H9 (cell line): Measurements from ENCODE around the gene FLOT2. TPM values are rescaled to one million over a fixed set of nuclear protein-coding genes. Genes with fewer than 3 reads are reported as not detected.

Experiments used
- DNase-seq: peaks from one replicate; pipeline ENCODE4 v3.0.0-alpha.2; 2017
- H2AFZ ChIP-seq: one replicate; pipeline ENCODE4 v1.6.1; 2013; ENCODE audit warnings: mild to moderate bottlenecking, low read length, control low read depth, moderate library complexity
- H2AK5ac ChIP-seq: 2 replicates; pipeline ENCODE4 v1.6.1; 2013; ENCODE audit warnings: low read length, control low read depth, mixed read lengths; ENCODE audit not compliant: insufficient read length
- H2BK120ac ChIP-seq: one replicate; pipeline ENCODE4 v1.6.1; 2013; ENCODE audit warnings: low read depth, mild to moderate bottlenecking, low read length, control low read depth, inconsistent platforms; ENCODE audit not compliant: poor library complexity, severe bottlenecking
- H2BK12ac ChIP-seq: 2 replicates; pipeline ENCODE4 v1.6.1; 2013; ENCODE audit warnings: low read length, control low read depth, mixed read lengths, low read depth; ENCODE audit not compliant: insufficient read length
- H2BK15ac ChIP-seq: 2 replicates; pipeline ENCODE4 v1.6.1; 2013; ENCODE audit warnings: low read depth, low read length, control low read depth
- H2BK20ac ChIP-seq: one replicate; pipeline ENCODE4 v1.6.1; 2013; ENCODE audit warnings: low read depth, mild to moderate bottlenecking, low read length, control low read depth, inconsistent platforms; ENCODE audit not compliant: poor library complexity, severe bottlenecking
- H2BK5ac ChIP-seq: 2 replicates; pipeline ENCODE4 v1.6.1; 2013; ENCODE audit warnings: low read length, control low read depth, mixed read lengths; ENCODE audit not compliant: insufficient read length
- H3K14ac ChIP-seq: 2 replicates; pipeline ENCODE4 v1.6.1; 2013; ENCODE audit warnings: low read length, control low read depth; ENCODE audit not compliant: insufficient read depth
- H3K18ac ChIP-seq: 2 replicates; pipeline ENCODE4 v1.6.1; 2013; ENCODE audit warnings: low read depth, mild to moderate bottlenecking, mixed read lengths, low read length, control low read depth; ENCODE audit not compliant: insufficient read length
- H3K23ac ChIP-seq: 2 replicates; pipeline ENCODE4 v1.6.1; 2013; ENCODE audit warnings: low read length, control low read depth, mixed read lengths, low read depth; ENCODE audit not compliant: insufficient read length
- H3K23me2 ChIP-seq: 2 replicates; pipeline ENCODE4 v1.6.1; 2013; ENCODE audit warnings: low read depth, mild to moderate bottlenecking, mixed read lengths, low read length, control low read depth; ENCODE audit not compliant: insufficient read length, poor library complexity, severe bottlenecking
- H3K27ac ChIP-seq: 2 replicates; pipeline ENCODE4 v1.5.1; 2013; ENCODE audit warnings: low read length, control low read depth, mixed read lengths, low read depth; ENCODE audit not compliant: insufficient read length
- H3K27me3 ChIP-seq: 2 replicates; pipeline ENCODE4 v1.6.1; 2013; ENCODE audit warnings: low read length, control low read depth, inconsistent platforms; ENCODE audit not compliant: insufficient read depth
- H3K4ac ChIP-seq: 2 replicates; pipeline ENCODE4 v1.6.1; 2013; ENCODE audit warnings: low read depth, mild to moderate bottlenecking, control low read depth, inconsistent platforms, low read length, moderate library complexity
- H3K4me1 ChIP-seq: 2 replicates; pipeline ENCODE4 v1.6.1; 2013; ENCODE audit warnings: low read length, control low read depth, inconsistent platforms; ENCODE audit not compliant: insufficient read depth
- H3K4me2 ChIP-seq: 2 replicates; pipeline ENCODE4 v1.6.1; 2013; ENCODE audit warnings: low read length, control low read depth, mixed read lengths; ENCODE audit not compliant: insufficient read length, insufficient read depth
- H3K56ac ChIP-seq: 2 replicates; pipeline ENCODE4 v1.6.1; 2013; ENCODE audit warnings: low read depth, mild to moderate bottlenecking, mixed read lengths, low read length, control low read depth; ENCODE audit not compliant: insufficient read length
- H3K79me1 ChIP-seq: 2 replicates; pipeline ENCODE4 v1.6.1; 2013; ENCODE audit warnings: low read depth, mild to moderate bottlenecking, moderate library complexity, low read length, control low read depth, inconsistent platforms; ENCODE audit not compliant: insufficient read depth, poor library complexity, severe bottlenecking
- H3K79me2 ChIP-seq: 2 replicates; pipeline ENCODE4 v1.6.1; 2013; ENCODE audit warnings: low read length, control low read depth, inconsistent platforms; ENCODE audit not compliant: insufficient read depth
- H3K9ac ChIP-seq: 2 replicates; pipeline ENCODE4 v1.6.1; 2013; ENCODE audit warnings: low read length, control low read depth, mixed read lengths; ENCODE audit not compliant: insufficient read length; ENCODE audit errors: extremely low read depth
- H3K9me3 ChIP-seq: one replicate; pipeline ENCODE4 v1.6.1; 2013; ENCODE audit warnings: low read depth, low read length, inconsistent platforms; ENCODE audit not compliant: control insufficient read depth
- H3T11ph ChIP-seq: one replicate; pipeline ENCODE4 v1.6.1; 2013; ENCODE audit warnings: mild to moderate bottlenecking, low read length, control low read depth, inconsistent platforms
- H4K20me1 ChIP-seq: one replicate; pipeline ENCODE4 v1.6.1; 2013; ENCODE audit not compliant: control insufficient read depth, insufficient read length, insufficient read depth
- H4K5ac ChIP-seq: 2 replicates; pipeline ENCODE4 v1.6.1; 2013; ENCODE audit warnings: low read depth, mild to moderate bottlenecking, mixed read lengths, low read length, control low read depth; ENCODE audit not compliant: insufficient read length
- H4K8ac ChIP-seq: replicated peaks from 2 replicates; pipeline ENCODE4 v1.6.1; 2013; ENCODE audit warnings: low read length, control low read depth, mixed read lengths, low read depth; ENCODE audit not compliant: insufficient read length
- H4K91ac ChIP-seq: 2 replicates; pipeline ENCODE4 v1.6.1; 2013; ENCODE audit warnings: low read depth, mild to moderate bottlenecking, moderate library complexity, mixed read lengths, low read length, control low read depth; ENCODE audit not compliant: insufficient read length
- H3K27ac Mint-ChIP-seq, 3 experiments: 2 replicates in 2 of 3; 3 replicates in 1 of 3; pipeline ENCODE4 v1.8.0; 2020 to 2021; ENCODE audit warnings: mixed read lengths in 3 of 3, mild to moderate bottlenecking in 1 of 3, moderate library complexity in 1 of 3
- H3K27me3 Mint-ChIP-seq: 2 replicates; pipeline ENCODE4 v1.8.0; 2021; ENCODE audit warnings: low read depth, mild to moderate bottlenecking, moderate library complexity, mixed read lengths
- H3K36me3 Mint-ChIP-seq, 3 experiments: 2 replicates in 2 of 3; 3 replicates in 1 of 3; pipeline ENCODE4 v1.8.0; 2020 to 2021; ENCODE audit warnings: low read depth in 3 of 3, mixed read lengths in 3 of 3; ENCODE audit not compliant: insufficient read depth in 1 of 3
- H3K4me1 Mint-ChIP-seq, 2 experiments: 2 replicates each; pipeline ENCODE4 v1.8.0; 2020; ENCODE audit warnings: mixed read lengths in 2 of 2
- H3K4me3 Mint-ChIP-seq, 2 experiments: 2 replicates in 1 of 2; 3 replicates in 1 of 2; pipeline ENCODE4 v1.8.0; 2020 to 2021; ENCODE audit warnings: mild to moderate bottlenecking in 2 of 2, mixed read lengths in 2 of 2, moderate library complexity in 1 of 2
- H3K9me3 Mint-ChIP-seq, 2 experiments: 2 replicates in 1 of 2; 3 replicates in 1 of 2; pipeline ENCODE4 v1.8.0; 2020; ENCODE audit warnings: mild to moderate bottlenecking in 2 of 2, mixed read lengths in 2 of 2, moderate library complexity in 1 of 2
- CTCF ChIP-seq: fragments of 200-600 bp; sonication (generic); conservative IDR thresholded peaks from 3 replicates; pipeline ENCODE4 v1.8.0; 2021; ENCODE audit warnings: antibody characterized with exemption, mild to moderate bottlenecking
- WGBS: extraction: QIAGEN DNeasy Blood & Tissue Kit; methylation state at CpG from one replicate; pipeline ENCODE4 v1.1.7; 2013; ENCODE audit warnings: missing lambda C conversion rate, low lambda C conversion rate, mixed read lengths; ENCODE audit not compliant: insufficient read length; ENCODE audit errors: extremely low coverage; 5-methylcytosine and 5-hydroxymethylcytosine counted together
- total RNA-seq: library from RNA; stranded (reverse); gene quantifications from 2 replicates; pipeline ENCODE4 v1.2.1, GENCODE V29; 2021

Gene FLOT2
- total RNA-seq, 1 experiment from 2014 or later: 173 TPM

GRCh38 chr17:28862561-28862960, 35.0 kb downstream of the FLOT2 start:
- Histone ChIP-seq H3K4me2 (no peak overlapping the region), H3K79me2 (no peaks in the 10 kb centered on the region), H3K9ac (no peak overlapping the region), H3K56ac (no peak overlapping the region), H2BK120ac (no peak overlapping the region), H3K23ac (no peak overlapping the region), H2BK12ac (no peak overlapping the region), H2BK15ac (no peak overlapping the region), H3K18ac (no peak overlapping the region), H2BK5ac (no peak overlapping the region), H3K79me1 (no peaks in the 10 kb centered on the region), H3K4me1 (no peaks in the 10 kb centered on the region; the same call in 1 of the 2 replicates), H2BK20ac (no peak overlapping the region), H3T11ph (no peak overlapping the region), H2AFZ (no peak overlapping the region), H4K5ac (no peak overlapping the region), H3K14ac (no peak overlapping the region), H3K27ac (no peak overlapping the region), H3K4ac (no peak overlapping the region), H4K91ac (no peak overlapping the region), H3K27me3 (no peaks in the 10 kb centered on the region), H4K8ac (no peak overlapping the region), H4K20me1 (no peaks in the 10 kb centered on the region), H3K23me2 (peaks cover 3% of the 10 kb centered on the region), H3K9me3 (no peaks in the 10 kb centered on the region), H2AK5ac (no peak overlapping the region)
- Mint-ChIP-seq H3K36me3 (peaks cover 21 to 31% (median 30%) of the 10 kb centered on the region in 3 experiments), H3K9me3 (no peaks in the 10 kb centered on the region), H3K4me1 (peaks cover 14 to 21% of the 10 kb centered on the region in 2 experiments), H3K27ac (no peak overlapping the region), H3K27me3 (no peaks in the 10 kb centered on the region; the same call in none of the 2 replicates), H3K4me3 (no peak overlapping the region)
- no peak for DNase-seq
- WGBS: no CpG with 5 or more reads among the region's 3 CpGs
- TF ChIP-seq CTCF: no peak
